T-helper 2 cell treated with Interferon-gamma antibody and Interleukin-4, amounts not matched to agents 5 μg/mL and 100 μg/mL, for 36 hours (primary cell): ENCODE results near the gene CDK5R1.
A peak's percentile ranks its signal among the peaks of the same experiment; 100 is the strongest.

Source experiments
- DNase-seq: peaks from one replicate; pipeline ENCODE4 v3.0.0; 2021; ENCODE audit warnings: low spot score
- H3K27ac Mint-ChIP-seq: one replicate; pipeline ENCODE4 v1.8.0; 2021; ENCODE audit warnings: mild to moderate bottlenecking, mixed read lengths
- H3K27me3 Mint-ChIP-seq: one replicate; pipeline ENCODE4 v1.8.0; 2021; ENCODE audit warnings: low read depth, mixed read lengths
- H3K36me3 Mint-ChIP-seq: one replicate; pipeline ENCODE4 v1.8.0; 2021; ENCODE audit warnings: low read depth, mixed read lengths
- H3K4me1 Mint-ChIP-seq: one replicate; pipeline ENCODE4 v1.8.0; 2021; ENCODE audit warnings: low read depth, mixed read lengths
- H3K4me3 Mint-ChIP-seq: one replicate; pipeline ENCODE4 v1.8.0; 2022; ENCODE audit warnings: mild to moderate bottlenecking, moderate library complexity, mixed read lengths
- H3K9me3 Mint-ChIP-seq: one replicate; pipeline ENCODE4 v1.8.0; 2021; ENCODE audit warnings: mixed read lengths

CDK5R1 gene

GRCh38 chr17:32483451-32484019 lies 3.3 kb upstream of the CDK5R1 start:
- Mint-ChIP-seq H3K4me3 (no peak overlapping the region), H3K4me1 (peaks cover 14% of the 10 kb centered on the region), H3K9me3 (no peaks in the 10 kb centered on the region), H3K27ac (no peak overlapping the region), H3K36me3 (peaks cover 38% of the 10 kb centered on the region), H3K27me3 (no peaks in the 10 kb centered on the region)
- no peak for DNase-seq

DNA sequence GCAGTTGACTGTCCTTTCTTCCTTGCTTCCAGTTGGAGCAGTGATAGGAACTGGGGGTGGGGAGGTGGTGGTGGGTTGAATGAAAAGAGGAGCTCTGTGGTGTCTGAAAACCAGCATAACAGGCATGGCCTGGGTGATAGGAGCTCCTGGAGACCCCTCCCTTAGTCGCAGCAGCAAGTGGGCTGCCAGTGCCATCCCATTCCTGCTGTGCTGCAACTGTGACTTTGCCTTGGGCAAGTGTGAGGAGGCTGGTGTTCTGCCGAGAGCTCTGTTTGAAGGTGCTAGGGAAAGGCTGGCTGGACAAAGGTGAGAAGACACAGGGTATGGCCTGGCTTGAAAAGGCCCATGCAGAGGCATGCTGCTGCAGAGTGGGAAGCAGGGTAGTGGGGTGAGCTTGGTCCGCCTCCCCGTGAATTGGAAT lies 2.7 kb upstream of the CDK5R1 start:
- peak overlapping the region; percentile 1 for H3K4me3 Mint-ChIP-seq
- no peaks in the 10 kb centered on the region for H3K9me3 Mint-ChIP-seq
- DNase-seq = no peak
- H3K36me3 Mint-ChIP-seq = peaks cover 39% of the 10 kb centered on the region
- peaks cover 18% of the 10 kb centered on the region for H3K4me1 Mint-ChIP-seq
- no peak overlapping the region for H3K27ac Mint-ChIP-seq
- no peaks in the 10 kb centered on the region for H3K27me3 Mint-ChIP-seq

DNA sequence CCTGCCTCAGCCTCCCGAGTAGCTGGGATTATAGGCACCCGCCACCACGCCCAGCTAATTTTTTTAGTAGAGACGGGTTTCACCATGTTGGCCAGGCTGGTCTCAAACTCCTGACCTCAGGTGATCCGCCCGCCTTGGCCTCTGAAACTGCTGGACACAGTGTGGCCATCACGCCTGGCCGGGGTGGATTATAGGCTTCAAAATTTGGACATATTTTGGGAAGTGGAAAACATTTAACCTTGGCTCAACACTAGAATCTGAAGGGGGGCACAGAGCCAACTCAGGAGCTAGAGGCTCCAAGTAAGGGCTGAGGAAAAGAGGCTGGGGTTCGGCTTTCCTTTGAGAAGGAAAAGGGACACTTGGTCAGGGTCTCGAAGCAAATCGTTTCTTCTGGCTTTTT lies 2.2 kb upstream of the CDK5R1 start:
- H3K36me3 Mint-ChIP-seq = peaks cover 40% of the 10 kb centered on the region
- H3K27ac Mint-ChIP-seq = no peak overlapping the region
- DNase-seq = no peak
- no peaks in the 10 kb centered on the region for H3K27me3 Mint-ChIP-seq
- peaks cover 24% of the 10 kb centered on the region for H3K4me1 Mint-ChIP-seq
- no peaks in the 10 kb centered on the region for H3K9me3 Mint-ChIP-seq
- no peak overlapping the region for H3K4me3 Mint-ChIP-seq

DNA sequence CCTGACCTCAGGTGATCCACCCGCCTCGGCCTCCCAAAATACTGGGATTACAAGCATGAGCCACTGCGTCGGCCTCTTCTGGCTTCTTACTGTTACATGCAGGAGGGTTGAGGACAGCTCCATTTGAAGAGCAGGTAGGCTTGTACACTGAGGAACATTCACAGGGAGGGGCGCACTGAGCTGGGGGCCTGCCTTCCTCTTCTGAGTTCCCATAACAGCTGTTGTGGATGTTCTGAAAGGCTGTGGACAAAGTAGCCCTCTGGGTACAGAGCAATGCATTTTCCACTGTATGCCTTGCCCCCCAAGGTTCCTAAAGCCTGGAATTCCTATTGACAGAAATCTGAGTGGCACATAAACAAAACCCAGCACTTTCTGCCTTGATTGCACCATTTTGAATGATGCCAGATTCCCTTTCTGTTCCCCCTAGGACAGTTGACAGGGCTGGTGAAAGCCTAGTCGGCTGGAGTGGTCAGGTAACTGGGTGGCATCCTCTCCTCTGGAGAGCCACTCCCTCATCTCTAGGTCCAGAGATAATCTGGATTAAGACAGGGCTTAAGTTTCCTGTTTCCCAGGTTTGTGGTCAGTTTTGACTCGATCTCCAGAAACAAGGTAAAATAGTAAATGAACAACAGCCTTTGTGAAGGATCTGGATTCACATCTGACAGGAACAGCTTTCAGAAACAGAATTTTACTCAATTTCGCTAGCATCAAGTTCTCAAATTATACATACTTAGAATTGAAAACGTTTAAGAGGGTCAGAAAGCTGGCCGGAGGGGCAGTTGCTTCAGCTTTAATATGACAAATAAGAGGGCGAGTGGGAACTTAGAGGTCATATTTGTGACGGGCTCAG lies 1.3 kb upstream of the CDK5R1 start:
- H3K36me3 Mint-ChIP-seq = peaks cover 37% of the 10 kb centered on the region
- H3K27ac Mint-ChIP-seq = peak overlapping the region; percentile 52

DNA sequence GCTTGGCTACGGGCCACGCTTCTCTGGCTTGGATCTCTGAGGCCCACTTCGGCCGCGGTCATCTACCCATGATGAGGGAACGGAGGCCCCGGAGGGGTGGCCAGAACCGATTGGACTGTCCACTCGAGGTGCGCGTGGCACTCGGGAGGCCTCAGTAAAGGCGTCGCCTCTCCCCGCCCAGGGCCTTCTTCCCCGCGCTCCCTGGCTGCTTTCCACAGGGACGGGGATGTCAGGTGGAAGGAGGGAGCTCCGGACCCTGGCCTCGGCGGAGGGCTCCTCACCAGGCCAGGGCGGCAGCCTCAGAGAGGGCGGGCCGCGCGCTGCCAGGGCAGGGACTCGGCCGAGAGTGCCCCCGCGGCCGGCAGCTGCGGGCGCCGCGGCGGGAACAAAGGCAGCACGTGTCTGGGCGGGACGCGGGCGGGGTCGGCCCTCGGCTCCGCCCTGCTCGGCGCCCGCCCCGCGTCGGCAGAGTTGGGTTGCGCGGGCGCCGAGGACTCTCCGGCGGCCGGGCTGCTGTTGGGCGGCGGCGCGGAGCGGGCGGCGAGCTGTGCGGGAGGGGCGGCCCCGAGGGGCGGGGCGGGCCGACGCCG lies 587 bp upstream of the CDK5R1 start:
- peaks cover 35% of the 10 kb centered on the region for H3K36me3 Mint-ChIP-seq
- no peaks in the 10 kb centered on the region for H3K9me3 Mint-ChIP-seq
- peak overlapping the region; percentile 52 for H3K27ac Mint-ChIP-seq
- peak overlapping the region; percentile 75 for H3K4me3 Mint-ChIP-seq
- no peaks in the 10 kb centered on the region for H3K27me3 Mint-ChIP-seq
- DNase-seq = peak; percentile 68
- peaks cover 37% of the 10 kb centered on the region for H3K4me1 Mint-ChIP-seq

More for the DNA sequence above, 1.3 kb upstream of the CDK5R1 start:
- Mint-ChIP-seq H3K4me1 (peaks cover 32% of the 10 kb centered on the region), H3K27me3 (no peaks in the 10 kb centered on the region), H3K9me3 (no peaks in the 10 kb centered on the region), H3K4me3 (peak overlapping the region; percentile 75)
- DNase-seq = no peak

GRCh38 chr17:32487473-32488176 lies 832 bp downstream of the CDK5R1 start:
- peak; percentile 26 for DNase-seq
- peak overlapping the region; percentile 91 for H3K4me3 Mint-ChIP-seq
- H3K4me1 Mint-ChIP-seq = peaks cover 49% of the 10 kb centered on the region
- peak overlapping the region; percentile 84 for H3K27ac Mint-ChIP-seq
- no peaks in the 10 kb centered on the region for H3K9me3 Mint-ChIP-seq
- no peaks in the 10 kb centered on the region for H3K27me3 Mint-ChIP-seq
- H3K36me3 Mint-ChIP-seq = peaks cover 30% of the 10 kb centered on the region

- no peaks in the 10 kb centered on the region for H3K9me3 Mint-ChIP-seq
- peak overlapping the region; percentile 91 for H3K4me3 Mint-ChIP-seq
- H3K27me3 Mint-ChIP-seq = no peaks in the 10 kb centered on the region
- no peak for DNase-seq
- H3K36me3 Mint-ChIP-seq = peaks cover 30% of the 10 kb centered on the region
- peak overlapping the region; percentile 84 for H3K27ac Mint-ChIP-seq
- H3K4me1 Mint-ChIP-seq = peaks cover 54% of the 10 kb centered on the region
Measured at GRCh38 chr17:32488177-32488542, 1.4 kb downstream of the CDK5R1 start.

- no peaks in the 10 kb centered on the region for H3K9me3 Mint-ChIP-seq
- H3K36me3 Mint-ChIP-seq = peaks cover 27% of the 10 kb centered on the region
- no peaks in the 10 kb centered on the region for H3K27me3 Mint-ChIP-seq
- H3K4me3 Mint-ChIP-seq = peak overlapping the region; percentile 91
- H3K4me1 Mint-ChIP-seq = peaks cover 53% of the 10 kb centered on the region
- no peak overlapping the region for H3K27ac Mint-ChIP-seq
- no peak for DNase-seq
Measured at GRCh38 chr17:32488604-32489180, 1.9 kb downstream of the CDK5R1 start.

GRCh38 chr17:32489320-32490100 lies 2.7 kb downstream of the CDK5R1 start:
- no peak for DNase-seq
- Mint-ChIP-seq H3K27ac (no peak overlapping the region), H3K36me3 (peaks cover 27% of the 10 kb centered on the region), H3K27me3 (no peaks in the 10 kb centered on the region), H3K4me3 (peak overlapping the region; percentile 91), H3K9me3 (no peaks in the 10 kb centered on the region), H3K4me1 (peaks cover 52% of the 10 kb centered on the region)

DNA sequence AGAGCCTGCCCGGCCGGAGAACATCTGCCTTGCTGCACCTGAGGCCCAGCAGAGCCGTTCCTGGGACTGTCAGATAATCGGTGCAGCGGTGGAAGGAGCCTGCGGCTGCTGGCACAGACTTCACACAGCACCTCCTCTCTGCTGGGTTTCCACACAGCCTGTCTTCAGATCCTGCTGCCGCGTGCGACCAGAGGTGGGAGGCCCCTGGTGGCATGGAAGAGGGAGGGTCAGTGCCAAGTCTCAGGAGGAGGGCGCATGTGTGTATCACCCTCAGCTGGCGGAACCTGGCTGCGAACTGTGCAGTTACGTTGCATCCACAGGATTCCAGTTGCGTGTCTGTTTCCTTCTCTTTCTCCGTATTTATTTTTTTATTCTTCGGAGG lies 3.3 kb downstream of the CDK5R1 start:
- no peak for DNase-seq
- Mint-ChIP-seq H3K9me3 (no peaks in the 10 kb centered on the region), H3K36me3 (peaks cover 27% of the 10 kb centered on the region), H3K27me3 (no peaks in the 10 kb centered on the region), H3K27ac (no peak overlapping the region), H3K4me3 (peak overlapping the region; percentile 91), H3K4me1 (peaks cover 52% of the 10 kb centered on the region)

- peaks cover 52% of the 10 kb centered on the region for H3K4me1 Mint-ChIP-seq
- no peaks in the 10 kb centered on the region for H3K27me3 Mint-ChIP-seq
- peak overlapping the region; percentile 46 for H3K4me3 Mint-ChIP-seq
- H3K9me3 Mint-ChIP-seq = no peaks in the 10 kb centered on the region
- peak; percentile 41 for DNase-seq
- peak overlapping the region; percentile 70 for H3K27ac Mint-ChIP-seq
- H3K36me3 Mint-ChIP-seq = peaks cover 27% of the 10 kb centered on the region
Measured at GRCh38 chr17:32491371-32492263, 4.8 kb downstream of the CDK5R1 start.

- peaks cover 52% of the 10 kb centered on the region for H3K4me1 Mint-ChIP-seq
Measured at GRCh38 chr17:32492264-32492589, 5.4 kb downstream of the CDK5R1 start.

More at GRCh38 chr17:32492264-32492589, 5.4 kb downstream of the CDK5R1 start:
- Mint-ChIP-seq H3K4me3 (peak overlapping the region; percentile 46), H3K36me3 (peaks cover 27% of the 10 kb centered on the region), H3K9me3 (no peaks in the 10 kb centered on the region), H3K27ac (peak overlapping the region; percentile 70), H3K27me3 (no peaks in the 10 kb centered on the region)
- DNase-seq = no peak
